GM03348 (cell line): Measurements from ENCODE around the gene MYO18B.
"Not testable (repeated sequence)": the region's sequence is repeated elsewhere in the genome, so short reads cannot be mapped to it uniquely, and the experiment has no call there.

Experiments used
- DNase-seq: peaks from one replicate; pipeline ENCODE4 v3.0.0; 2012; ENCODE audit warnings: low spot score

The MYO18B gene, protein sequence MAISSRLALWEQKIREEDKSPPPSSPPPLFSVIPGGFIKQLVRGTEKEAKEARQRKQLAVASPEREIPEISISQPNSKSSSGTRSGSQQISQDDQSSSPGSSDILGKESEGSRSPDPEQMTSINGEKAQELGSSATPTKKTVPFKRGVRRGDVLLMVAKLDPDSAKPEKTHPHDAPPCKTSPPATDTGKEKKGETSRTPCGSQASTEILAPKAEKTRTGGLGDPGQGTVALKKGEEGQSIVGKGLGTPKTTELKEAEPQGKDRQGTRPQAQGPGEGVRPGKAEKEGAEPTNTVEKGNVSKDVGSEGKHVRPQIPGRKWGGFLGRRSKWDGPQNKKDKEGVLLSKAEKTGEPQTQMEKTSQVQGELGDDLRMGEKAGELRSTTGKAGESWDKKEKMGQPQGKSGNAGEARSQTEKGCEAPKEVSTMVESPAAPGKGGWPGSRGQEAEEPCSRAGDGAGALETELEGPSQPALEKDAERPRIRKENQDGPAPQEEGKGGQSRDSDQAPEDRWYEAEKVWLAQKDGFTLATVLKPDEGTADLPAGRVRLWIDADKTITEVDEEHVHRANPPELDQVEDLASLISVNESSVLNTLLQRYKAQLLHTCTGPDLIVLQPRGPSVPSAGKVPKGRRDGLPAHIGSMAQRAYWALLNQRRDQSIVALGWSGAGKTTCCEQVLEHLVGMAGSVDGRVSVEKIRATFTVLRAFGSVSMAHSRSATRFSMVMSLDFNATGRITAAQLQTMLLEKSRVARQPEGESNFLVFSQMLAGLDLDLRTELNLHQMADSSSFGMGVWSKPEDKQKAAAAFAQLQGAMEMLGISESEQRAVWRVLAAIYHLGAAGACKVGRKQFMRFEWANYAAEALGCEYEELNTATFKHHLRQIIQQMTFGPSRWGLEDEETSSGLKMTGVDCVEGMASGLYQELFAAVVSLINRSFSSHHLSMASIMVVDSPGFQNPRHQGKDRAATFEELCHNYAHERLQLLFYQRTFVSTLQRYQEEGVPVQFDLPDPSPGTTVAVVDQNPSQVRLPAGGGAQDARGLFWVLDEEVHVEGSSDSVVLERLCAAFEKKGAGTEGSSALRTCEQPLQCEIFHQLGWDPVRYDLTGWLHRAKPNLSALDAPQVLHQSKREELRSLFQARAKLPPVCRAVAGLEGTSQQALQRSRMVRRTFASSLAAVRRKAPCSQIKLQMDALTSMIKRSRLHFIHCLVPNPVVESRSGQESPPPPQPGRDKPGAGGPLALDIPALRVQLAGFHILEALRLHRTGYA (N-terminal part only)

DNA sequence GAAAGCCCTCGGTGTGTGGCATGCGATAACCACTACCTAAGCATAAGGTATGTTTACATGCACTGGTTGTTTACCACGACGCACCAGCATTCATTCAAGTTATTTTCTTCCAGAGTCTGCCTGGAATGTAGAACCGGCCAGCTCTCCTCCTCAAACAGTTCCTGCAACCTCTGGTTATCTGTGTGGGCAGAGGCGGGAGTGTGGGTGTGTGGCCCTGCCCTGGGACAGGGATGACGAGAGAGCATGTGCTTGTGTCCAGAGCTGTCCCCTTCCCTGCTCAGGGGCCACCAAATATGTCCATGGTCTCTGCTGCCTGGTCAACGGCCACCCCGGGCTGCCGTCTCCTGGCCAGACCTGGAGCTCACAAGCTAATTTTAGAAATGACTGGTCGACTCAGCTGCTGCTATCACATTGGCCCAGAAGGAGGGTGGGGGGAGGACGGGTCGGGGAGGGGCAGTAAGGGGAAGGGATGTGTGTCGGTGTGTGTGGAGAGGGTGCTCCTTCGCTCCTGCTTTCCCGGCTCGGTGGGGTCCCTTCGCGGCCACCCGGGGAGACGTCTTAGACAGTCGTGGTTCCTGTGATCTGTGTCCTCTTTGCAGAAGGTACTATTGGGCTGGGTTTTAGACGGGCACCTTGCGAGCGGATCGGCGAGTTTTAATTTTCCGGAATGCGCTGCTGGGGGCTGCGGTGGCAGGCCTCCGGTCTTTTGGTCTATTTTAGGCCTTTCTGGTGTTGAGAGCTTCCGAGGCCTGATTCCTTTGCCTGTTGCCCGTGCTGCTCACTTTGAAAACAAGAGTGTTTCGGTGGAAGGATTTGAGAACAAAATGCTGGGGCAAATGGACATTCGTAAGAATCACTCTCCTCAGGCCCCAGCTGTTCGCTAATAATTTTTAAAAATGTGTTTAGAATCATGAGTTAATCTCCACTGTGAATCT lies at the start of gene MYO18B:
Gene MYO18B (plus strand): TSS at position 497 of the 935 bp plus-strand sequence. CDS start 18,905 bp downstream, outside the sequence.
- no peak for DNase-seq

DNA sequence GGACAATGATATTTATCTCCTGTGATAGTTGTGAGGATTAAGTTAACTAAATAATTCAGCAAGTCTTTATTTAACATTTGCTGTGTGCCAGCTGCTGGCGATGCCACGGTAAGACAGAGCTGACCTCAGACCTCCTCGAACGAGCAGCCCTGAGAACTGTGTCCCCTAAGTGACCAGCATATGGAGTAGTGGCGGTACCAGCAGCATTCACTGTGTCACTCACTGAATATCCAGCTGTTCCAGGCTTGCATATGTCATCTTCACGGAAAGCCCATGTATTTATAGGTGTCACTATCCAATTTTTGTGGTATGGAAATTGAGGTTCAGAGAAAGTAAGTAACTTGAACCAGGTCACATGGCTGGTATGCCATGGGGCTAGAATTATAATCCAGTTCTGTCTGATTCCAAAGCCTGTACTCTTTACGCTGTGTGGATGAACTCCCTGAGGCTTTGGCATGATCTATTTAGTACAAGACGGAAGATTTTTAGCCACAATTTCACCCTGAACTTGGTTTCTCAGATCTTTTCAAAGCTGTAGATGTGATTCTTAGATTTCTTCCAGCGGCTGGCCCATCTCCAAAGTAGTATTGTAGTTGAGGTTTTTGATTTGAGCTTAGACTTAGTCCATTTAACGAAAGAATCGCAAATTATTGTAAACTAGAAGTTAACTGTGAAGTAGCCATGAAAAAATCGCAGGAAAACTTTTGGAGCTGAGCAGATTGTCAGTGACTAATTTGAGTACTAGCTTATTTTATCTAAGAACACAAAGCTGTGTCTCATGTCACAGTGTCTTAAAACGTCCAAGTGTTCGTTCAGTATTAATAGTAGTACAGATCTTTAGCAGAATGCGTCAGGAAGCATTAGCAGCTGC lies 49.4 kb upstream of the MYO18B start:
- DNase-seq = no peak

DNA sequence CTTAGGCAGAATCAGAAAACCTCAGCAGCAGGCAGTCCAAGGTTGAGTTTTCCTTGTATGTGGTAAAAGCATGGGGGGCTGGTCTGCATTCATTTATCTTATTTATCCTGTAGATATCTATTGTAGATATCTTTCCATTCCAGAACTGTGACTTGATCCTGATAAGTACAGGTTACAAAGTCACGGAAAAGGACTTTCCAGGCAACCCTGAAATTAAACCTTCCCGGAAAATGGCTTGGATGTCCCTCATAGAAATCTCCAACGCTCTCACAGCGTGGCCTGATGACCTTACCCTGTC lies 48.8 kb upstream of the MYO18B start:
- no peak for DNase-seq

DNA sequence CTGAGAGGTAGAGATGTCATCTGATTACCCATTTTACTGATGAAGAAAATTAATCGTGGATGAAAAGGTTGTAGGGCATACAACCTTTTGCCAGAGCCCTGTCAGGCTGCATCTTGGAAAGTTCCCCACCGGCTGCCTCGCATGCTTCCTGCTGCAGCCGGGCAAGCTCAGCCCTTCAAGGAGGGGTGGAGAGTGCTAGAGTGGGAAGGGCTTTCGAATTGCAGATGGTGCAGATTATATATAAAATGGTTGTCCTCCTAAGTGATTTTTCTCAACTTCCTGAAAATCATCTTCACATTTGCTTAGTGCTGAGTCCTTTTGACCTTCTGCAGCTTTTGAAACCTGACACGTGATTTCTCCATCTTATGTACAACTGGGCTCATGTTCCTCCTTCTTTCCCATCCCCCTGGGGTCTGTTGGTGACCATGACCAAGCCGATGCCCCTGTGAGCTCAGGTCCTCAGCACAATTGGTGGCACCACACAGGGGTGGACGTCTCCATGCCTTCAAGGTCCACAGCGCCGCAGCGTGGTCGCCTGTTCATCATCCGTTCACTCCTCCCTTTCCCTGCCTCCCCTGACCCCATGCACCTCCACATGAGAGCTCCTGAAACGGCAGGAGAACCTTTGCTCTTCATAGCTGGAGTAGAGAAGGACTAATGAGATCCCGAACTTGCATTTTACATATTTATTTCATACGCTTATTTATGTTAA lies 47.6 kb upstream of the MYO18B start:
- DNase-seq = no peak

DNA sequence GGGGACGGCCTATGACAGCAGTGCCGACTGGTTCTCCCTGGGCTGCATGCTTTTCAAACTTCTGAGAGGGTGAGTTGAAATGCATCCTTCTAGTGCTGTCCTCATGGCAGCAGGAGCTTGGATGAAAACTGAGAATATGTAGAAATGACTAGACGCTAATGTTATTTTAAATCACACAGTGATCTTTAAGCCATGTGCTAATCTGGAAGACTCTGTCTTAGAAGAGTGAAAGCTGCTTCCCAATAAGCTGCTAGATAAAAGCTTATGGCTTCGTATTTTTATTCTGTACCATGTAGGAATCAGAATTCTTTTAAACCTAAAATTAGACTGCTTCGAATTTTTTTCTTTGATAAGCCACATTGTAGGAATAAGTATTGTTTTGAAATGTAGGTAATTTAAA lies 46.8 kb upstream of the MYO18B start:
- no peak for DNase-seq

DNA sequence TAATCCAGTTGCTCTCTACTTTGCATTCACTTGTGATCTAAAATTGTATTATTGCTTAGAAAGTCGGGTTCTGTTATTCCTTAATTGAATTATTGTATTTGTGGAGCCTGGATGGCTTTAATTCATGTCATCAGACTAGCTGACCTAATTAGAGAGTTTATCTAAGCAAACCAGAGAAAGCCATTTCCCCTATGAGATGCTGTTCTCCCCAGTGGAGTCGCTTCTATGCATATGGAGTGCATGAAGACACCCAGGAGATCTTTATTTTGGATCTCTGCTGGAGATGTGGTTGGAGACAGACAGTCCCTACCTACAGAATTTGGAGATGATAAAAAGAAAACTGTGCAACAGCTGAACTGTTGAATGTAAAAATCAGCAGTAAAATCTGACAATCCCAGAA lies 45.2 kb upstream of the MYO18B start:
- DNase-seq = no peak

DNA sequence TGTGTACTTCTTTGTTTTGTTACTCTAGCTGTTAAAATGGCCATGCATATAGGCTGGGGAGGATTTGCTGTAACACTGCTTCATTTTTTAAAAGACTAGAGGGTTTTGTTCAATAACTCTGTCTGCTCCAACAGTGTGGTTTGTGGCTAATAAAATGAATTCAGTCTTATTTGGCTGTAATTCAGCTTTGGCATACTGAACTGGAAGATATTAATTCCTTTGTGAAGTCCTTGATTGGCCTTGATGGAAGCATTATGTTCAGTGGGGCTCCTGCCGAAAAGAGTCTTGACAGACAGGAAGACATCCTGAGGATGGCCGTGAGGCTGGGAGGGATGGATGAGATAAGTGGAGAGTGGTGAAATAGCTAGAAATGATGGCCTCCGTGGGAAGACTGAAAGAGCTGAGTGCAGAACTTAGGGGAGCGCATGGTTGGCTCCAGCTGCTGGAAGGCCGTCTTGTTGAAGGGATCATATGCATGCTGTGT lies 44.8 kb upstream of the MYO18B start:
- DNase-seq = no peak

DNA sequence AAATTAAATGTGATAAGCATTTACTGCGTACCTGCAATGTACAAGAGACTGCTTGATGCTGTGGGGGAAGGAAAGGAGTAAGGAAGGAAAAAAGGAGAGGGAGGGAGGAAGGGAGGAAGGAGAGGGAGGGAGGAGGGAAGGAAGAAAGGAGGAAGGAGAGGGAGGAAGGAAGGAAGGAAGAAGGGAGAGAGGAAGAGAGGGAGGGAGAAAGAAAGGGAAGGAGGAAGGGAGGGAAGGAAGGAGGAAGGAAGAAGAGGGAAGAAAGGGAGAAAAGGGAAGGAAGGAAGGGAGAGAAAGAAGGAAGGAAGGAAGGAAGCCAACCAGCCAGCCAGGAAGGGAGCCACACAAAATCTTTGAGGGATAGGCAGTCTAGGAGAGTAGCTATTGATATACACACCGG lies 44.0 kb upstream of the MYO18B start:
- no peak for DNase-seq

DNA sequence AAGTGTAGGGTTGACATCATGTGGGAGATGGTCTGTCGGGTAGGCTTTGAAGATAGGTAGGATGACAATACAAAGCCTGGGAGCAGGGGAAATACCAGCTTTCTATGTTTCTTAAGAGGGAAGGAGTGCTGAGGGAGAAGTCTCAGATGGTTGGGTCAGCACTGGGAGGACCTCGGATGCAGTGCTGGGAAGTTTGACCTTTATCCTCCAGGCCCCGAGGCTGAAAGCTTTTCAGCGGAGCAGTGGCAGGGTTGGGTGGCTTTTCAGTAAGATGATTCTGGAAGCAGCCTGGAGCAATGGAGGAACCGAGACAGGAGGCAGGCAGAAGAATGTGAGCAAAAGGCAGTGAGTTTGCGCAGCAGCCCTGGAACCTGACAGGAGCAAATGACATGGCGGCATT lies 43.5 kb upstream of the MYO18B start:
- no peak for DNase-seq

DNA sequence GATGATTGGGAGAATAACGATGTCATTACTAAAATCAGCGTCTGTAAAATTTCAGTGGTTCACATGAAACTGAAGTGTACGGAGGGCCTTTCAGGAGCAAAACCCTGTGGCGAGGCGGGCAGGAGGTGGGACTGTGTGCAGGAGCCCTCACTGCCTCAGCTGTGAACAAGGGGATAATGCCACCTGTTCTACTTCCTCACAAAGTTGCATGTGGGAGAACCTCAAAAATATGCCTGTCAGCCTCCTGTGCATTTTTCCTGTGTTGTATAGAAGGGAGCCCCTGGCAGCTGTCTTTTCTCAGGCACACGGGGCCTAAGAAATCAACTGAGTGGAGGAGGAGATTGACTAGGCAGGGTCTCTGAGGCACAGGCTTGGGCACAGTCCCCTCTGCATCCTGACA lies 43.0 kb upstream of the MYO18B start:
- no peak for DNase-seq

DNA sequence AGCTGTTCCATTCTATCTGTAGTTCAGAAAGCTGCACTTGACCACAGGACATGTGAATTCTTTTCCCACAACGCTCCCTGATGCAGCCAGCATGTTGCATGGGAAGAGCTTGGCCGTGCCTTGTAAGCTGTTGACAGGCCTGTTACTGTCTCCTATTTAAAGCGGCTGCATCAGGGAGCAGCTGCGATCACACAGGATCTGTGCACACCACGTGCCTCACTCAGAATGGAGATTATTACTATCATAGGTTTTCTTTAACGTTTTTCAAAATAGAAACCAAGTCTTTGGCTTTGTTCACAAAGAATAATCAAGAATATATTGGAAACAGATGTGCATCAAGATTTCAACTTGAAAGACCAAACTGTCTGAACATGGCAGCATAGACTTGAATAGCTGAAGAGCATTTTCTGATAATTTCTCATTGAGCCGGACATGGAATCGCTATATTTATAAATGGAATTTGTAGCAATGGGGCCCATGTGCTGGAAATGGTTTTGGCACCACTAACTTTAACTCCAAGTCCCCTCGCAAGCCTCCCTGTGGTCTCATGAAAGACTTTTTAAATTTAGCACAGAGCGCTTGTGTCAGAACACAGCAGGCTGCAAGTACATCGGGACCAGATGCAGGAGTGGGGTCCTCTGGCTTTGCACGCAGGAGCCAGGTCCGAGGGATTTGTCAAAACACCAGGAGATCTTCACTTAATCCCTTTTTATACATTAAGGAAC lies 40.8 kb upstream of the MYO18B start:
- DNase-seq = peak; percentile 31

DNA sequence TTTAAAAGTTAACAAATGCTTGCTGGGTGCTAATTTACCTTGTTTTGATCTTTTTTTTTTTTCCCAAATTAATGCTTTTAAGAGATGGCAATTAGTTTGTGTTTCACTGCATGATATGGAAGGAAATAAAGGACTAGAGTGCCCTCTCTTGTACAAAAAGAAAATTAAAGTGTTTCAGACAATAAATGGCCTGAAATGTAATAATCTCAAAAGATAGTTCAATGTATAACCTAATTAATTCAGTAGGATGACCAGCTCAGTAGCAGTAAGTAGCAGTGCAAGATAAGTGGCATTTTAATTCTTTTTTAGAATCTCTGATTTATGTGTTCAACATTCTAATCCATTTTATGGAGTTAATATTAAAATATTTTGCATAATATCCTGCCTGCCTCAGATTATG lies 39.9 kb upstream of the MYO18B start:
- peak; percentile 29 for DNase-seq

DNA sequence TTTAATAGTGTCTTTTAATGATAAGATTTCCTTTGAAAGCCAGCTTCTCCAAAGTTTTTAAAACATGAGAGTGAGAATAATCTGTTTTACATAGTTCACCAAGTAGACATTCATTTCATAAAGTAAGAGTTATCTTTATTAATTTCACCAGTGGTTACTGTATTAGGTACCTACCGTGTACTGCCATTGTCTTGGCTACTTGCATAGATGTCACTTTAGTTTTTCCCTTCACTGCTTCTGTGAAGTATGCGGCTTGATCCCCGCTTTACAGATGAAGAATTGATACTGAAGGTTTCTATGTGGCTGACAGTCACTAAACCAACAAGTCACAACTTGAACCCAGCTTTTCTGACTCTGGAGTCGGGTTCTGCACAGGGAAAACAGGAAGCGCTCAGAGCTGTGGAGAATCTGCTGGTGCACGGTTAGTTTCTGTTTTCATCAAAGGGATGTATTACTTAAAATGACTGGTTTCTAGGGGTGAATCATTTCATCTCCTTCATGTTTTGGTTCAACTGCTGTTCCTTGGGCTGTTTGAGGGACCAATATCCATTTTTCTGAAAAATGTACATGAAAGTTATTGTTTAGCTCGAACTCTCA lies 39.3 kb upstream of the MYO18B start:
- no peak for DNase-seq

DNA sequence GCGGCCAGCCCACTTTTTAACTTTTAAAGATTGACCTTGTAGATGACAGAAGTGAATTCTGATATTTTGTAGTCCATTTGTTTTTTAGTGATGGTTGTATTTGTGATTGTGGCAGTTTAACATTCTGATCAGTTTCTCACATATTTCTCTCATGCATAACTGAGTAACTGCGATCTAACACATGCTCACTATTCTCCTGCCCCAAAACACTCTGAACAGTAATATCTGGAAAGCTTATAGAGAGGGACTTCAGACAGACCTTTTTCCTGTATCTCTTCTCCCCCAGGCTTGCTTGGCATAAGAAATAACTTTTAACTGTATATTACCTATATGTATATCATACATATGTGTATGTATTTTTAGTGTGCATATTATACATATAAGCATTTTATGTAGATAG lies 37.3 kb upstream of the MYO18B start:
- no peak for DNase-seq

DNA sequence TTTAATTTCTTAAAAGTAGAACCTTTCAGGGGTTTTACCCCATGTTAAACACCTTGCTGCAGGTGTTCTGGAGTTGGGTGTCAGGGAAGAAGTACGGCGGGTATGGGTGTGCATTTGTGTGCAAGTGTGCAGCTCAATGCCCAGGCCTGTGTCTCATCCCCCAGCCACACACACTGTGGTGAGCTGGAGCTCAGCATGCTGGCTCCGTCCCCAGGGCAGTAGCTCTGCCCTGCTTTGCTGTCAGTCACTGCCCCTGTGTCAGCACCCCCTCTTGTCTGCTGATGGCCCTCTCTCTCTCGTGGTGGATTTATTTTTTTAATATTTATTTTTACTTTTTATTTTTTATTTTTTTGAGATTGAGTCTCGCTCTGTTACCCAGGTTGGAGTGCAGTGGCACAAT lies 35.8 kb upstream of the MYO18B start:
- no peak for DNase-seq

DNA sequence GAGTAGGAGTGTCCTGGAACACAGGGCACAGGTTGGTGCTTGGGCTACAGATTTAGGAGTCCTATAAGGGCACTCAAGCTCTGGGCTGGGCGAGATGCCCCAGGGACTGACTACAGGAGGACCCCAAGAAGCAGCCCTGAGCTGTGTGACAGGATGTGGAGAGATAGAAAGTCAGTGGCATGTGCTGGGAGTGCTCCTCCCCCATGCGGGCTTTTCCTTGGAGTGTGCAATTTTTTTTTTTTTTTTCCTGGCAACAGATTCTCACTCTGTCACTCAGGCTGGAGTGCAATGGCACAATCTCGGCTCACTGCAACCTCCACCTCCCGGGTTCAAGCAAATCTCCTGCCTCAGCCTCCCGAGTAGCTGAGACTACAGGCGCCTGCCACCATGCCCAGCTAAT lies 33.6 kb upstream of the MYO18B start:
- DNase-seq = not testable (repeated sequence)

DNA sequence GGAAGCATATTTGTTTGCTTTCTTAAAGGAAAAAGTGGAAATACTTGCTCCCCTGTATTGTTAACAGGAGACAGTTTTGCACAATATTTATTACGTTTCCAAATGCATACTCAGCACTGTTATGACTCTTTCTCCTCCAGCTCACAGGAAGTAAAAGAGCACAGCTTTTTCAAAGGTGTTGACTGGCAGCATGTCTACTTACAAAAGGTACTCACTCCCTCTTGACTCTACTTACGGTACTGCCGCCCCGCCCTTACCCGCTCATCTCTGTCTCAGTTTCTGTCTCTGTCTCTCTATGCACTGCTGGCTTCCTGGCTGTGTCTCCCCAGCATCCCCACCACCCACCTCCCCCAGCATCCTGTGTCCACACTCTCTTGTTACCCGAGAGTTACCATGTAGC lies 32.2 kb upstream of the MYO18B start:
- no peak for DNase-seq

DNA sequence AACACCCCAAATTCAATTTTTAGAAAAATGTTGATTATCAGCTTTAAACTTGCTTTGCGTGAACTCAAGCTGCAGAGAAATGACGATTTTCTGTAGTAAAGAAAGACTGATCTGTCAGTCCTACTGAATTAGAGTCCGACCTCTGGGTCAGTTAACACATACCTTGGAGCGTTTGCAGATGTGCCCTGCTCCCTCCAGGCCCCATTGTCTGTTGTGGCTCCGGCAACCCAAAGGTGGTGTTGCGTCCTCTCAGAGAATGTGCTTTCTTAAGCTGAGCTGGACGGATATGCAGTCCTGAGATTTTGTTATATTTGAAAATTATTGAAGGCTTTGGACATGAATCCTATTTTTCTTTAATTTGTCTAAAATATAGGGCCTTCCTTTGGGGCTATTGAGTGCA lies 31.5 kb upstream of the MYO18B start:
- no peak for DNase-seq

DNA sequence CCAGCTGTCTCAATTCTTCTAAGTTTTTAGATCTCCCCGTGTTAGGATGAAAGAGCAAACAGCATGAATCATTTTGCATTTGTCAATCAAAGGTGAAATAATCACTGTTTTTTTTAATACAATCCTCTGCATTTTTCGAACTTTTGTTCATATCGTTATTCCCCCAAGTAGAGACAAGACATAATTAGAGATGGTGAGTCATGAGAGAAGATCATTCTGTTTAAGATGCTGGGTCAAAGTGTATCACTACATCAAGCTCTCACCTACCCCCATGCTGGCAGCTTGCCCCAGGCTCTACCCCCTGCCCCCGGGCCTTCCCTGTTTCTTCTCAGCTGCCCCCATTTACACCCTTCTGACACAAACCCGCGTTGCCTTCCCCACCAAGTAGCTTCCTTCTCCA lies 30.5 kb upstream of the MYO18B start:
- DNase-seq = no peak
